GM12864 (cell line): ENCODE results near the gene GFI1B.

Experiments used
- DNase-seq: peaks from one replicate; pipeline ENCODE4 v3.0.0-alpha.2; 2011; ENCODE audit warnings: low read depth
- H3K4me3 ChIP-seq: 2 replicates; pipeline ENCODE4 v1.5.1; 2011; ENCODE audit warnings: mild to moderate bottlenecking, low read depth, low read length, control low read depth
- CTCF ChIP-seq: IDR thresholded peaks from 2 replicates; pipeline ENCODE4 v1.5.1; 2011; ENCODE audit warnings: low read depth, mild to moderate bottlenecking, moderate library complexity, low read length, control low read depth, inconsistent platforms; ENCODE audit errors: missing control alignments

Gene GFI1B

GRCh38 chr9:132969783-132970182 lies 8.7 kb upstream of the GFI1B start:
- H3K4me3 ChIP-seq, result no peak overlapping the region
- TF ChIP-seq CTCF, result no peak
- no peak for DNase-seq

GRCh38 chr9:132970324-132971062 lies 8.0 kb upstream of the GFI1B start:
- no peak for DNase-seq
- no peak for TF ChIP-seq CTCF
- H3K4me3 ChIP-seq, result no peak overlapping the region

GRCh38 chr9:132973166-132973565 lies 5.3 kb upstream of the GFI1B start:
- no peak for TF ChIP-seq CTCF
- H3K4me3 ChIP-seq, result no peak overlapping the region
- no peak for DNase-seq

- H3K4me3 ChIP-seq, result no peak overlapping the region
Observed at GRCh38 chr9:132973713-132974112, 4.8 kb upstream of the GFI1B start.

GRCh38 chr9:132975961-132976360 lies 2.5 kb upstream of the GFI1B start:
- TF ChIP-seq CTCF, result no peak
- no peak for DNase-seq
- H3K4me3 ChIP-seq, result no peak overlapping the region

More at GRCh38 chr9:132973713-132974112, 4.8 kb upstream of the GFI1B start:
- TF ChIP-seq CTCF, result no peak
- DNase-seq, result no peak

GRCh38 chr9:132976571-132976970 lies 1.9 kb upstream of the GFI1B start:
- TF ChIP-seq CTCF, result no peak
- no peak for DNase-seq
- no peak overlapping the region for H3K4me3 ChIP-seq

GRCh38 chr9:132978112-132978450 lies 413 bp upstream of the GFI1B start:
- no peak for TF ChIP-seq CTCF
- DNase-seq, result no peak
- no peak overlapping the region for H3K4me3 ChIP-seq
